H1 (cell line): ENCODE measurements around the gene DNAJA3. TPM values are rescaled to one million over a fixed set of nuclear protein-coding genes. Genes with fewer than 3 reads are reported as not detected.

Source experiments
- CTCF ChIA-PET: fragments of 300-600 bp; sonication (Branson Sonifier 250); formaldehyde crosslinking; loops from one replicate; lab custom pipeline; 2021; ENCODE audit not compliant: partially characterized antibody; lab: Charles Lee
- POLR2A ChIA-PET: fragments of 300-600 bp; sonication (Branson Sonifier 250); formaldehyde crosslinking; loops from one replicate; lab custom pipeline; 2021; ENCODE audit warnings: inconsistent platforms; ENCODE audit not compliant: partially characterized antibody; lab: Charles Lee
- DNase-seq, 2 experiments: peaks; one replicate each; pipeline versions ENCODE4 v3.0.0 to v3.0.0-alpha.2; 2010 to 2022; ENCODE audit warnings: low spot score in 2 of 2, low read depth in 1 of 2, mixed read lengths in 1 of 2
- FAIRE-seq: peaks from 2 replicates; lab custom pipeline; 2011; peaks lifted over from hg19 to GRCh38; lab: Jason Lieb, UNC
- H2AFZ ChIP-seq: 2 replicates; pipeline ENCODE4 v1.8.1; 2012; ENCODE audit warnings: low read length, inconsistent platforms
- H2AK5ac ChIP-seq: 2 replicates; pipeline ENCODE4 v1.6.1; 2013; ENCODE audit warnings: low read depth, low read length
- H2BK120ac ChIP-seq: replicated peaks from 2 replicates; pipeline ENCODE3; 2013; ENCODE audit warnings: low read depth, low read length, inconsistent platforms
- H2BK12ac ChIP-seq: 2 replicates; pipeline ENCODE4 v1.6.1; 2013; ENCODE audit warnings: low read depth, low read length
- H2BK15ac ChIP-seq: 2 replicates; pipeline ENCODE4 v1.6.1; 2013; ENCODE audit warnings: low read length
- H2BK20ac ChIP-seq: 2 replicates; pipeline ENCODE4 v1.6.1; 2013; ENCODE audit warnings: low read length
- H2BK5ac ChIP-seq: 2 replicates; pipeline ENCODE4 v1.6.1; 2013; ENCODE audit warnings: low read depth, low read length
- H3K14ac ChIP-seq: 2 replicates; pipeline ENCODE4 v1.6.1; 2013; ENCODE audit warnings: inconsistent platforms; ENCODE audit not compliant: insufficient read length
- H3K18ac ChIP-seq: 2 replicates; pipeline ENCODE4 v1.6.1; 2013; ENCODE audit warnings: low read length; ENCODE audit errors: extremely low read depth
- H3K23ac ChIP-seq: 2 replicates; pipeline ENCODE4 v1.6.1; 2013; ENCODE audit warnings: inconsistent platforms; ENCODE audit not compliant: insufficient read length
- H3K23me2 ChIP-seq: 2 replicates; pipeline ENCODE4 v1.6.1; 2013; ENCODE audit warnings: low read depth, low read length
- H3K27ac ChIP-seq: 2 replicates; pipeline ENCODE4 v1.6.1; 2011; ENCODE audit warnings: low read depth, low read length, inconsistent platforms
- H3K27me3 ChIP-seq, 4 experiments: replicated peaks in 1 of 4; 1 replicate in 1 of 4; 2 replicates in 3 of 4; pipeline versions ENCODE4 v1.6.1 to v1.8.1; 2011 to 2013; ENCODE audit warnings: low read length in 3 of 4, mild to moderate bottlenecking in 3 of 4, inconsistent platforms in 2 of 4, mixed read lengths in 2 of 4, moderate library complexity in 1 of 4; ENCODE audit not compliant: control insufficient read depth in 3 of 4, insufficient read depth in 3 of 4; ENCODE audit errors: extremely low read depth in 1 of 4
- H3K36me3 ChIP-seq, 4 experiments: 2 replicates each; pipeline versions ENCODE4 v1.6.1 to v1.8.1; 2011 to 2013; ENCODE audit warnings: mild to moderate bottlenecking in 4 of 4, low read length in 3 of 4, moderate library complexity in 2 of 4, control low read depth in 1 of 4, inconsistent platforms in 1 of 4; ENCODE audit not compliant: insufficient read depth in 4 of 4, control insufficient read depth in 2 of 4
- H3K4ac ChIP-seq: replicated peaks from 2 replicates; pipeline ENCODE3; 2013; ENCODE audit warnings: low read length, low read depth, mixed read lengths, inconsistent platforms; ENCODE audit not compliant: insufficient read length
- H3K4me1 ChIP-seq, 4 experiments: replicated peaks in 1 of 4; 1 replicate in 1 of 4; 2 replicates in 3 of 4; pipeline versions ENCODE4 v1.6.1 to v1.8.1; 2011 to 2013; ENCODE audit warnings: low read length in 3 of 4, inconsistent platforms in 2 of 4, mixed read lengths in 1 of 4; ENCODE audit not compliant: insufficient read depth in 4 of 4, control insufficient read depth in 3 of 4
- H3K4me2 ChIP-seq, 2 experiments: 2 replicates each; pipeline versions ENCODE4 v1.6.1 to v1.8.1; 2011 to 2013; ENCODE audit warnings: low read depth in 2 of 2, low read length in 2 of 2, control low read depth in 1 of 2, inconsistent platforms in 1 of 2, mild to moderate bottlenecking in 1 of 2; ENCODE audit not compliant: insufficient read depth in 1 of 2
- H3K4me3 ChIP-seq, 4 experiments: fragments of 200-600, 300-600 bp in 1 of 4; sonication (generic), shearing (Covaris generic), sonication (Bioruptor Twin) in 1 of 4; 2 replicates each; pipeline versions ENCODE4 v1.5.1 to v1.8.1; 2011 to 2016; ENCODE audit warnings: low read length in 4 of 4, low read depth in 3 of 4, control low read depth in 2 of 4, inconsistent platforms in 2 of 4, mild to moderate bottlenecking in 2 of 4, mixed read lengths in 1 of 4, moderate library complexity in 1 of 4; ENCODE audit not compliant: insufficient read depth in 2 of 4; ENCODE audit errors: extremely low read depth in 1 of 4
- H3K56ac ChIP-seq: replicated peaks from 2 replicates; pipeline ENCODE3; 2013; ENCODE audit warnings: low read depth, mild to moderate bottlenecking, mixed read lengths, low read length, inconsistent platforms; ENCODE audit not compliant: insufficient read length
- H3K79me1 ChIP-seq: 2 replicates; pipeline ENCODE4 v1.6.1; 2013; ENCODE audit warnings: low read depth, low read length, control low read depth
- H3K79me2 ChIP-seq, 2 experiments: 2 replicates each; pipeline versions ENCODE4 v1.6.1 to v1.8.1; 2012 to 2013; ENCODE audit warnings: low read length in 2 of 2, mild to moderate bottlenecking in 2 of 2, inconsistent platforms in 1 of 2; ENCODE audit not compliant: insufficient read depth in 2 of 2, control insufficient read depth in 1 of 2
- H3K9ac ChIP-seq, 4 experiments: replicated peaks in 1 of 4; 1 replicate in 1 of 4; 2 replicates in 3 of 4; pipeline versions ENCODE4 v1.6.1 to v1.8.1; 2011 to 2013; ENCODE audit warnings: low read depth in 3 of 4, low read length in 3 of 4, control low read depth in 2 of 4, mild to moderate bottlenecking in 2 of 4, moderate library complexity in 2 of 4, inconsistent platforms in 1 of 4; ENCODE audit errors: extremely low read depth in 1 of 4
- H3K9me3 ChIP-seq, 2 experiments: 2 replicates each; pipeline versions ENCODE4 v1.6.1 to v1.8.1; 2012 to 2013; ENCODE audit warnings: mild to moderate bottlenecking in 2 of 2, moderate library complexity in 2 of 2, control low read depth in 1 of 2, inconsistent platforms in 1 of 2, low read depth in 1 of 2, low read length in 1 of 2, mixed read lengths in 1 of 2; ENCODE audit not compliant: insufficient read depth in 2 of 2
- H4K20me1 ChIP-seq, 2 experiments: replicated peaks in 1 of 2; 2 replicates each; pipeline versions ENCODE3 to v1.8.1; 2011 to 2013; ENCODE audit warnings: inconsistent platforms in 2 of 2, low read length in 2 of 2, mild to moderate bottlenecking in 1 of 2; ENCODE audit not compliant: insufficient read depth in 2 of 2, control insufficient read depth in 1 of 2
- H4K5ac ChIP-seq: 2 replicates; pipeline ENCODE4 v1.6.1; 2013; ENCODE audit warnings: low read length, low read depth, mixed read lengths, inconsistent platforms; ENCODE audit not compliant: insufficient read length
- H4K8ac ChIP-seq: 2 replicates; pipeline ENCODE4 v1.8.0; 2013; ENCODE audit warnings: mild to moderate bottlenecking, moderate library complexity, low read length, inconsistent platforms; ENCODE audit not compliant: insufficient read depth; ENCODE audit errors: extremely low read depth
- H4K91ac ChIP-seq: replicated peaks from 2 replicates; pipeline ENCODE3; 2013; ENCODE audit warnings: low read length, mixed read lengths, inconsistent platforms; ENCODE audit not compliant: insufficient read length
- EP300 ChIP-seq, 2 experiments: IDR thresholded peaks; 1 replicate in 1 of 2; 2 replicates in 1 of 2; pipeline ENCODE4 v1.6.1; 2011 to 2012; ENCODE audit warnings: low read depth in 2 of 2, low read length in 2 of 2, mild to moderate bottlenecking in 2 of 2, borderline replicate concordance in 1 of 2, inconsistent platforms in 1 of 2, moderate library complexity in 1 of 2
- RAD21 ChIP-seq, 2 experiments: IDR thresholded peaks in 1 of 2; conservative IDR thresholded peaks in 1 of 2; 2 replicates each; pipeline ENCODE4 v1.6.1; 2011; ENCODE audit warnings: low read depth in 2 of 2, low read length in 2 of 2, improper control_type of control experiment in 1 of 2, inconsistent platforms in 1 of 2, mild to moderate bottlenecking in 1 of 2, moderate library complexity in 1 of 2
- RFX5 ChIP-seq: IDR thresholded peaks from 2 replicates; pipeline ENCODE4 v1.6.1; 2011; ENCODE audit warnings: low read depth, low read length, improper control_type of control experiment, borderline replicate concordance
- SRF ChIP-seq: IDR thresholded peaks from 2 replicates; pipeline ENCODE4 v1.6.1; 2011; ENCODE audit warnings: mild to moderate bottlenecking, low read depth, low read length, moderate library complexity
- USF2 ChIP-seq: IDR thresholded peaks from 2 replicates; pipeline ENCODE4 v1.6.1; 2011; ENCODE audit warnings: low read length, improper control_type of control experiment
- ZNF274 ChIP-seq: IDR thresholded peaks from 2 replicates; pipeline ENCODE4 v1.7.0; 2012; ENCODE audit warnings: low read length, borderline replicate concordance; ENCODE audit errors: extremely low read depth
- WGBS, 2 experiments: shearing (Covaris generic) in 1 of 2; methylation state at CpG; one replicate each; pipeline versions ENCODE4 v1.1.6 to v1.1.7; 2013 to 2015; ENCODE audit warnings: low lambda C conversion rate in 2 of 2, mixed read lengths in 2 of 2, inconsistent platforms in 1 of 2, low coverage in 1 of 2, missing lambda C conversion rate in 1 of 2; ENCODE audit not compliant: insufficient replicate concordance in 2 of 2, insufficient coverage in 1 of 2, insufficient read length in 1 of 2; ENCODE audit errors: extremely low coverage in 1 of 2, missing lambda C conversion rate in 1 of 2; 5-methylcytosine and 5-hydroxymethylcytosine counted together
- polyA plus RNA-seq, 7 experiments: library from polyadenylated mRNA; depleted of rRNA in 3 of 7; stranded (reverse) in 5 of 7; unstranded in 2 of 7; fragments of >200 nt in 5 of 7; fragments of 200-250 nt in 2 of 7; gene quantifications; 1 replicate in 5 of 7; 2 replicates in 1 of 7; 4 replicates in 1 of 7; pipeline versions ENCODE4 v1.2.1 to v1.2.3, GENCODE V29; 2011 to 2013; ENCODE audit warnings: missing spikeins in 2 of 7, mixed read lengths in 2 of 7
- total RNA-seq: library from RNA; stranded (reverse); fragmentation: NEBNext Ultra II Directional; extraction: Animal tissue kit (Norgen Biotek cat#: 25700); gene quantifications from 2 replicates; pipeline ENCODE4 v1.2.1, GENCODE V29; 2021

The DNAJA3 gene
- total and polyA plus RNA-seq, 2 of the 8 experiments (the other 6 are each of a cell fraction or from before 2014, with no cell fraction given) = 37.3 to 59.1 TPM

DNA sequence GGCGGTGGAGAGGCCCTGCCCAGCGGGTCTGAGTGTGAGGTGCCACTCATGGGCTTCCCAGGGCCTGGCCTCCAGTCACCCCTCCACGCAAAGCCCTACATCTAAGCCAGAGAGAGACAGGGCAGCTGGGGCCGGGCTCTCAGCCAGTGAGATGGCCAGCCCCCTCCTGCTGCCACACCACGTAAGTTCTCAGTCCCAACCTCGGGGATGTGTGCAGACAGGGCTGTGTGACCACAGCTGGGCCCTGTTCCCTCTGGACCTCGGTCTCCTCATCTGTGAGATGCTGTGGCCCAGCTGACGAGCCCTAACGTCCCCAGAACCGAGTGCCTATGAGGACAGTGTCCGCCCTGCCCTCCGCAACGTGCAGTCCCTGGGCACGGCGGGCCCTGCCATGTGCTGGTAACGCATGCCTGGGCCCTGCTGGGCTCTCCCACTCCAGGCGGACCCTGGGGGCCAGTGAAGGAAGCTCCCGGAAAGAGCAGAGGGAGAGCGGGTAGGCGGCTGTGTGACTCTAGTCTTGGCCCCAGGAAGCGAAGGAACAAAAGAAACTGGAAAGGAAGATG is 42.8 kb upstream of the DNAJA3 start:
- 0 out of 2 replicates have a peak, but pooled peaks cover 3% of the 10 kb centered on the region for H3K79me1 ChIP-seq
- H2BK15ac ChIP-seq = no peak overlapping the region
- H3K4me1 ChIP-seq = peaks cover 0 to 16% (median 13%) of the 10 kb centered on the region in 4 experiments; a peak in 5 of 7 replicates
- peak overlapping the region; percentile 19; the same call in 1 of the 2 replicates for H3K18ac ChIP-seq
- no peak for FAIRE-seq
- peaks cover 0 to 18% (median 2%) of the 10 kb centered on the region in 4 experiments; a peak in 4 of 8 replicates for H3K36me3 ChIP-seq
- H3K14ac ChIP-seq = no peak overlapping the region
- no peak overlapping the region for H2BK20ac ChIP-seq
- peak overlapping the region; percentile 68; the same call in 1 of the 2 replicates for H4K8ac ChIP-seq
- no peak overlapping the region for H3K4me3 ChIP-seq
- no peak overlapping the region for H3K23ac ChIP-seq
- no peaks in the 10 kb centered on the region for H3K9me3 ChIP-seq
- no peak overlapping the region for H2BK120ac ChIP-seq
- ChIA-PET POLR2A (interaction anchor here (0.9 to 11.9 kb wide), 5 partner anchors 5 to 44 kb away, joined by 3 to 223 read pairs (median 7); partner anchors contain the start of gene VASN), CTCF (interaction anchor here (0.6 to 24.8 kb wide), 5 partner anchors 10 to 22 kb away, joined by 4 to 659 read pairs (median 7); no protein-coding TSS in a partner anchor)
- 95% methylated on average over 19 of the region's 21 CpGs; no CpG with 5 or more reads in 1 of the 2 experiments for WGBS, 2 experiments
- H3K27me3 ChIP-seq = no peaks in the 10 kb centered on the region
- no peak overlapping the region; the same call in 1 of the 2 replicates for H3K27ac ChIP-seq
- H2AK5ac ChIP-seq = no peak overlapping the region
- H4K20me1 ChIP-seq = peaks cover 5 to 15% of the 10 kb centered on the region in 2 experiments
- H2BK5ac ChIP-seq = peak overlapping the region; percentile 60; the same call in 1 of the 2 replicates
- H3K56ac ChIP-seq = no peak overlapping the region
- H4K91ac ChIP-seq = no peak overlapping the region
- H3K4me2 ChIP-seq = no peak overlapping the region
- TF ChIP-seq RFX5 (no peak), EP300 (IDR thresholded peaks at IDR 0.05; ENCODE audit: borderline replicate concordance in 1 of 2, low read depth in 2 of 2, low read length in 2 of 2) (no peak), SRF (no peak), ZNF274 (no peak), RAD21 (IDR thresholded peaks at IDR 0.05 in 1 of 2, conservative IDR thresholded peaks at IDR 0.05 in 1 of 2; ENCODE audit: low read depth in 2 of 2, low read length in 2 of 2) (no peak), USF2 (no peak)
- H3K9ac ChIP-seq = no peak overlapping the region
- no peak for DNase-seq
- no peaks in the 10 kb centered on the region for H3K23me2 ChIP-seq
- no peak overlapping the region for H3K4ac ChIP-seq
- peak overlapping the region; percentile 68; the same call in 1 of the 2 replicates for H2BK12ac ChIP-seq
- no peak overlapping the region for H4K5ac ChIP-seq
- no peaks in the 10 kb centered on the region; a peak in 1 of 4 replicates for H3K79me2 ChIP-seq
- no peak overlapping the region for H2AFZ ChIP-seq
